ENCODE data around the gene ZNF808.
"Not testable (repeated sequence)": the region's sequence is repeated elsewhere in the genome, so short reads cannot be mapped to it uniquely, and the experiment has no call there.

Gene ZNF808

GRCh38 chr19:52592301-52592700, 64.8 kb downstream of the ZNF808 start:
- no peak for DNase-seq (ENCODE audit: low spot score)
- FAIRE-seq = no peak

- not testable (repeated sequence) for DNase-seq (ENCODE audit: low spot score)
Measured at GRCh38 chr19:52593441-52593840, 66.0 kb downstream of the ZNF808 start.

GRCh38 chr19:52599241-52599640, 71.8 kb downstream of the ZNF808 start:
- no peak for FAIRE-seq
- no peak for DNase-seq (ENCODE audit: low spot score)

More at GRCh38 chr19:52593441-52593840, 66.0 kb downstream of the ZNF808 start:
- not testable (repeated sequence) for FAIRE-seq

GRCh38 chr19:52600639-52601024, 73.2 kb downstream of the ZNF808 start:
- no peak for FAIRE-seq
- no peak for DNase-seq (ENCODE audit: low spot score)

GRCh38 chr19:52601025-52601973, 73.8 kb downstream of the ZNF808 start:
- peak; percentile 48 for FAIRE-seq
- DNase-seq (ENCODE audit: low spot score) = peak; percentile 68

- FAIRE-seq = not testable (repeated sequence)
- peak; percentile 22 for DNase-seq (ENCODE audit: low spot score)
Measured at GRCh38 chr19:52601974-52602366, 74.5 kb downstream of the ZNF808 start.

- DNase-seq (ENCODE audit: low spot score) = no peak
- no peak for FAIRE-seq
Measured at GRCh38 chr19:52602941-52603340, 75.5 kb downstream of the ZNF808 start.

- DNase-seq (ENCODE audit: low spot score) (no peak), FAIRE-seq (no peak)
Measured at GRCh38 chr19:52603558-52604207, 76.2 kb downstream of the ZNF808 start.

Data from RCC 7860 (cell line).